Measurements from ENCODE around the gene IGSF22.
"Not testable (repeated sequence)": the region's sequence is repeated elsewhere in the genome, so short reads cannot be mapped to it uniquely, and the experiment has no call there.

The IGSF22 gene

GRCh38 chr11:18682466-18682865, 43.5 kb downstream of the IGSF22 start:
- H3K4me3 ChIP-seq (ENCODE audit: low read depth, low read length): no peak overlapping the region
- TF ChIP-seq CTCF (IDR thresholded peaks at IDR 0.05; ENCODE audit: low read depth, low read length): no peak

GRCh38 chr11:18681949-18682348, 44.0 kb downstream of the IGSF22 start:
- H3K4me3 ChIP-seq (ENCODE audit: low read depth, low read length): not testable (repeated sequence)

- no peak for TF ChIP-seq CTCF (IDR thresholded peaks at IDR 0.05; ENCODE audit: low read depth, low read length)
- no peak overlapping the region for H3K4me3 ChIP-seq (ENCODE audit: low read depth, low read length)
Observed at GRCh38 chr11:18677560-18677959, 48.4 kb downstream of the IGSF22 start.

- no peak for TF ChIP-seq CTCF (IDR thresholded peaks at IDR 0.05; ENCODE audit: low read depth, low read length)
Observed at GRCh38 chr11:18676803-18677202, 49.2 kb downstream of the IGSF22 start.

GRCh38 chr11:18672209-18672608, 53.8 kb downstream of the IGSF22 start:
- H3K4me3 ChIP-seq (ENCODE audit: low read depth, low read length): not testable (repeated sequence)

More at GRCh38 chr11:18676803-18677202, 49.2 kb downstream of the IGSF22 start:
- H3K4me3 ChIP-seq (ENCODE audit: low read depth, low read length): no peak overlapping the region

GRCh38 chr11:18671246-18671645, 54.7 kb downstream of the IGSF22 start:
- no peak overlapping the region for H3K4me3 ChIP-seq (ENCODE audit: low read depth, low read length)
- TF ChIP-seq CTCF (IDR thresholded peaks at IDR 0.05; ENCODE audit: low read depth, low read length): no peak

- TF ChIP-seq CTCF (IDR thresholded peaks at IDR 0.05; ENCODE audit: low read depth, low read length): no peak
- no peak overlapping the region for H3K4me3 ChIP-seq (ENCODE audit: low read depth, low read length)
Observed at GRCh38 chr11:18669711-18670110, 56.3 kb downstream of the IGSF22 start.

- no peak for TF ChIP-seq CTCF (IDR thresholded peaks at IDR 0.05; ENCODE audit: low read depth, low read length)
- no peak overlapping the region for H3K4me3 ChIP-seq (ENCODE audit: low read depth, low read length)
Observed at GRCh38 chr11:18669219-18669596, 56.8 kb downstream of the IGSF22 start.

Measured in WI38 (cell line).